ENCODE data around the gene DAPK2.
"Not testable (repeated sequence)": the region's sequence is repeated elsewhere in the genome, so short reads cannot be mapped to it uniquely, and the experiment has no call there.

The DAPK2 gene

GRCh38 chr15:63970621-63971426, 75.5 kb downstream of the DAPK2 start:
- DNase-seq: no peak

- no peak for DNase-seq
These were observed 76.4 kb downstream of the DAPK2 start for GRCh38 chr15:63969652-63970421.

GRCh38 chr15:63968700-63969099, 77.6 kb downstream of the DAPK2 start:
- DNase-seq: no peak

GRCh38 chr15:63968122-63968524, 78.2 kb downstream of the DAPK2 start:
- DNase-seq: no peak

- no peak for DNase-seq
These were observed 78.7 kb downstream of the DAPK2 start for GRCh38 chr15:63967616-63968015.

- DNase-seq: not testable (repeated sequence)
These were observed 83.2 kb downstream of the DAPK2 start for GRCh38 chr15:63962947-63963721.

- DNase-seq: no peak
These were observed 92.8 kb downstream of the DAPK2 start for GRCh38 chr15:63953524-63953923.

GRCh38 chr15:63950911-63951481, 95.3 kb downstream of the DAPK2 start:
- DNase-seq: no peak

- DNase-seq: no peak
These were observed 97.3 kb downstream of the DAPK2 start for GRCh38 chr15:63948971-63949370.

GRCh38 chr15:63948436-63948835, 97.8 kb downstream of the DAPK2 start:
- DNase-seq: no peak

- DNase-seq: no peak
These were observed 99.1 kb downstream of the DAPK2 start for GRCh38 chr15:63947228-63947627.

- no peak for DNase-seq
These were observed 99.7 kb downstream of the DAPK2 start for GRCh38 chr15:63946524-63947065.

- no peak for DNase-seq
These were observed 100.4 kb downstream of the DAPK2 start for GRCh38 chr15:63945838-63946298.

- DNase-seq: peak; percentile 23
These were observed 101.1 kb downstream of the DAPK2 start for GRCh38 chr15:63945007-63945788.

- DNase-seq: no peak
These were observed 101.7 kb downstream of the DAPK2 start for GRCh38 chr15:63944681-63944955.

- no peak for DNase-seq
These were observed 102.2 kb downstream of the DAPK2 start for GRCh38 chr15:63943829-63944680.

GRCh38 chr15:63942486-63943365, 103.6 kb downstream of the DAPK2 start:
- peak; percentile 24 for DNase-seq

- no peak for DNase-seq
These were observed 104.4 kb downstream of the DAPK2 start for GRCh38 chr15:63941698-63942465.

GRCh38 chr15:63940966-63941620, 105.2 kb downstream of the DAPK2 start:
- no peak for DNase-seq
